GM03348 (cell line): ENCODE results near the gene BEGAIN.

ENCODE experiments used
- DNase-seq: peaks from one replicate; pipeline ENCODE4 v3.0.0; 2012; ENCODE audit warnings: low spot score

The BEGAIN gene, protein sequence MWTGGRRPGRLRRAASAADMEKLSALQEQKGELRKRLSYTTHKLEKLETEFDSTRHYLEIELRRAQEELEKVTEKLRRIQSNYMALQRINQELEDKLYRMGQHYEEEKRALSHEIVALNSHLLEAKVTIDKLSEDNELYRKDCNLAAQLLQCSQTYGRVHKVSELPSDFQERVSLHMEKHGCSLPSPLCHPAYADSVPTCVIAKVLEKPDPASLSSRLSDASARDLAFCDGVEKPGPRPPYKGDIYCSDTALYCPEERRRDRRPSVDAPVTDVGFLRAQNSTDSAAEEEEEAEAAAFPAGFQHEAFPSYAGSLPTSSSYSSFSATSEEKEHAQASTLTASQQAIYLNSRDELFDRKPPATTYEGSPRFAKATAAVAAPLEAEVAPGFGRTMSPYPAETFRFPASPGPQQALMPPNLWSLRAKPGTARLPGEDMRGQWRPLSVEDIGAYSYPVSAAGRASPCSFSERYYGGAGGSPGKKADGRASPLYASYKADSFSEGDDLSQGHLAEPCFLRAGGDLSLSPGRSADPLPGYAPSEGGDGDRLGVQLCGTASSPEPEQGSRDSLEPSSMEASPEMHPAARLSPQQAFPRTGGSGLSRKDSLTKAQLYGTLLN

DNA sequence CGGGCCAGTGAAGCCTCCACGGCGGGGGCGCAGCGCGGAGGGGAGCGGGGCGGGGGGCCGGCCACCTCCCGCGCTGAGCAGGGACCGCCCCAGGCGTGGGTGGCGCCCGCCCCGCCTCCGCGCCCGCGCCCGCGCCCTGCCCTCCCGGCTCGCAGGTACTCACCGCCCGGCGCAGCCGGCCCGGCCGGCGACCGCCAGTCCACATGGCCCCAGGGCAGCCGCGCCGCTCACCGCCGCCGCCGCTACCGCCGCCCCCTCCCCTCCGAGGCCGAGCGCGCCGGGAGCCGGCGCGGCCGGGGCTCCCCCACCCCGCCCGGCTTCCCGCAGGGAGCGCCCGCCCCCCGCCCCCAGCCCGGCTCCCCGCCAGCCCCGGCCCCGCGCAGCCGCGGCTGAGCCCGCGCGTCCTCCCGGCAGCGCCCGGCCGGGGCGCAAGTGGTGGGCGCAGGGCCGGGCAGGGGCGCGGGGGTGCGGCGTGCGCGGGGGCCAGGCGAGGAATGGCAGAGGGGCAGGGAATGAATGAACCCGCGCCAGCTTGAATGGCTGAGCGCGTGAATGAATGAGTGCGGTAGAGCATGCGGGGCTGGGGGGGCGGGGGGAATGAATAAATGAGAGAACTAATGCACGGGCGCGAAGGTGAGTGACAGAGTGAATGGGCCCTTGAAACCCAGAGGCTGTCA, at the start of gene BEGAIN:
BEGAIN (minus strand) TSS at position 332 of the 677 bp plus-strand sequence; CDS start at position 205, 127 bp downstream.
- DNase-seq = peak; percentile 41

DNA sequence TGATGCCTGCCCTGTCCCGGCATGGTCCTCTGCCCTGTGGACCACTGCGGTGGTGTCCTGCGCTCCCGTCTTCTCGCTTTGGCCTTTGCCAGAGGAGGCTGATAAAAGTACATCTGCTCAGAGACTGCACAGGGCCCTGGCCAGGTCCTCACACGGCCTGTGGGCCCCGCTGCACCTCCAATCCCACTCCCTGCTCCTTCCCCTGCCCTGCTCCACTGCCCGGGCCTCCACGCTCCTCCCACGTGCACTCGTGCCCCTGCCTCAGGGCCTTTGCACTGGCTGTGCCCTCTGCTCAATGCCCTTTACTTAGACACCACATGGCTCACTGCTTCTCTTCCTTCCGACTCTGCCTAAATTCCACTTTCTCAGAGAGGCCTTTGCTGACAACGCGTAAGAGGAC, 49.3 kb upstream of the BEGAIN start:
- DNase-seq = no peak

DNA sequence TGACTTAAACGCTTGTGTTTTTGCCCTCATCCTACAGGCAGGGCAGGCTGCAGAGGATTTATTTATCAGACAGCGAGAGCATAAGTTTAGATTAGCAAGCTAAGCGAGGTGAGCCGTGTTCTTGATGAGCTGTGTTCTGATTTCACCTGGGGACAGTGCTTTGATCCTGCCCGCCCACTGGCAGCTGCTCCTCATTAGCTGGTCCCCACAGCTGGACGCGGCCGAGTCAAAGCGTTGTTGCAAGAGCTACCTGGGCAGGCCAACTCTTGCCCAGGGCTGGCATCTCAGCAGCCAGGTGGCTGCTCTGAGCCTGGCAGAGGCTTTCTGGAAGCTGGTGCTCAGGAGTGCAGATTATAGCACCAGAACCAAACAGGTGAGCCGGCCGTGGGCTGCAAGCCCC, 46.8 kb upstream of the BEGAIN start:
- no peak for DNase-seq

DNA sequence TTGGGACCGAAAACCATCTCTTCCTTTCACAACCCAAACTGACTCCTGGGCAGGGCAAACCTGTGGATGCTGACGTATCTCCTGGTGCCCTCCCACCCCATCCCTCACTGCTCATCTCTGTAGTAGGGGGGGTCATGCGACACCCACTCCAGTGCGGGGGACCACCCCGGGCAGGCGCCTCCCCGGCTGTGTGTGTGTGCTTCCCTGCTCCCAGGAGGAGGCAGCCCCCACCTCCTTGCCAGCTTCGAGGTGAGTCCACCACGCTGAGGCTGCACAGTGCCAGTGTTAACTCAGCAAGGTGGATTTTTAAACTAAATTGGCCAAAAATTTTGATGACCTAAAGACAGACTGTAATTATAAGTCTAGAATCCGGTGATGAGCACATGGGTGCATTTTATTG, 46.2 kb upstream of the BEGAIN start:
- DNase-seq = no peak

DNA sequence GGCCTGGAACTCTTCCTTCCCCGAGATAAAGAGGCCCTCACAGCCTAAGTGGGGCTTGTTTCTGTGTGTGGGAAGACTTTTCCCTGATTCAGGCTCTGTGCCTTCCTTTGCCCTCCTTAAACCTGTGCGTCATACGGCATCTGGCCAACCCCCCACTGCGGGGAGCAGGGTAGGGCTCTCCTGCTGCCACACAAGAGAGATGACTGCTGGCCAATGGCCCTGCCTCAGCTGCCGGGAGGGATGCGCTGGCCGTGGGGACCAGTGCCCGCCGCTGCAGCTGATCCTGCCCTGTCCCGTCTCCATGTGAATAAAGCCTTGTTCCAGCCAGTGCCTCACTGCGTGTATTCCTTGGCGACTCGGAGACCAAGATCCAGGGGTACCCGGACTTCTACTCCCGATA, 42.5 kb upstream of the BEGAIN start:
- no peak for DNase-seq

DNA sequence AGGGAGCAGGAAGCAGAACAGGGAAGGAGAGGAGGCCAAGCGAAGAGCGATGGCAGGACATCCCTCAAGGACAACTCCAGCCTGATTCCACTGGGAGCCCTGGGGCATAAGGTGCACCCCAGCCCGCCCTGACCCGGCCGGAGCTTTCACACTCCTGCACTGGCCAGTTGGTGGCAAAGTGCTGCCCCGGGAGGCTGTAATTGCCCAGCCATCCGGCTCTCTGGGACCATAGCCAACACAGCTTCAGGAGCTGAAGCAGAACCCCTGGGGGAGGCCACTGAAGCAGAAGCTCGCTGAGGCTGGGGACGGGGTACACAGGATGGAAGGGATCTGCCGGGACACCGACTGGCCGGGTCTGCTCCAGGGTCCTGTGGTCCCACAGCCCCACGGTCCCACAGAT, 41.9 kb upstream of the BEGAIN start:
- DNase-seq = no peak

DNA sequence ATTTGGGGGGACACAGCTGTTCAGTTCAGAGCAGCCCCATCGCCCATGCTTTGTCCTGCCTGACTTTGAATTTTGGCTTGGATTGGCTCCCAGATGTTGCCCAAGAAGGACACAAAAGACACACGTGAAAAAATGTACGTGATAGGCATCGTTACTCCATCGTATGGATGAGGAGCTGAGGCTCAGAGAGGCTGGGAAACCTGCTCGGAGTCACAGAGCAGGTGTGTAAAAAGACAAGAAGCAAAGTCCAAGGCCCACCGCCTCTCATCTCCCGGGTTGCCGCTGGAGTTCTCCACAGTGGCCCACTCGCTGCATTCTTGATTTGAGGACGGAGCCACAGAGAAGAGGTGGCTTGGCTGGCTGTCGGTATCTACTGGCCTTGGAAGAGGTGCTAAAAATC, 41.0 kb upstream of the BEGAIN start:
- no peak for DNase-seq

DNA sequence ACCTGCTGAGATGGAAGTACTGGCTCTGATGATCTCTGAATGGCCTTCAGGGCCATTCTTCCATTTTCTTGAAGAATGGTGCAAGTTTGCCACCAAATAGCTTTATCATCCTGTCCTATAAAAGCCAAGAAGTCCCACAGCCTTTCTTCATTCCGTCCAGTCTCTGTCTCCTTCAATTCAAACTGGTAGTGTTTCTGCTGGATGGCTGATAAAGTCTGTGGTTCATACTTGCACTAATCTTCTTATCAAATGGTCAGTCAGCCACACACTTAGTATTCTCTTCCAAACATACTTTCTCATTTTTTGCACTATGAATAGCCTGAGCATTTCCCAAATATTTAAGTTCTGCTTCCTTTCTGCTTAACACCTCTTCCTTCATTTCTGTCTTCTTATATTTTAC, 39.4 kb upstream of the BEGAIN start:
- no peak for DNase-seq

DNA sequence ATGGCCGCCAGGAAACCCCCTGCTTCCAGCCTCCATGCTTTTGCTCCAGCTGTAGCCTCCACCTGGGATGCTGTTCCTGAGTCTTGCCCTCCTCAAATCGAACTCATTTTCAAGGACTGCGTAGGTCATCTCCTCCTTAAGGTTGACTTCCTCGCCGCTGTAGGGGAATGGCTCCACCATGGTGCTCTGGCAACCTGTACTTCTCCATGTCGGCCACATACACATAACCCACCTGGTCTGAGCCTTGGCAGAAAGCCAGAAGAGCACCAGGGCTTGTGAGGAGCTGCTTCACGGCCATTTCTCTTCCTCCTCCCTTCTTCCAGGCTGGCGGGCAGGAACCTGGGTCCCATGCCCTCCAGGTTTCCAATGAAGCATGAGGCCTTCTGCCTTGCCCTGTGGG, 36.7 kb upstream of the BEGAIN start:
- no peak for DNase-seq

DNA sequence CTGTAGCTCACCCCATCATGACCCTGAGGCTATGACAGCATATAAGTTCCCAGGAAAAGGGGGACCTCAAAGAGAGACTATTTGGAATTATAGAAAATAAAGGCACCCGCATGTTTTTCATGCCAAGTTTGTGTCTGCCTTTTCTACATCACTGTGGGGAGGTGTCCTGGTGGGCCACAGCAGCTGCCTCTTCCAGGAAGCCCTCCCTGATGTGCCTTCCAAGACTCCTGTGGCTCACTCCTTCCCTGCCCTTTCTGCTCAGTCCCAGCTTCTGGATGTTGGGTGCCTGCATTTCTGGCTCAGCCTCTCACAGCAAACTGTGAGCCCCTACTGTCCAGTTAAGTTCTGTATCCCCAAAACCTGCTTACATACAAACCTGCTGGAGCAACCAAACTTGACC, 36.3 kb upstream of the BEGAIN start:
- no peak for DNase-seq

DNA sequence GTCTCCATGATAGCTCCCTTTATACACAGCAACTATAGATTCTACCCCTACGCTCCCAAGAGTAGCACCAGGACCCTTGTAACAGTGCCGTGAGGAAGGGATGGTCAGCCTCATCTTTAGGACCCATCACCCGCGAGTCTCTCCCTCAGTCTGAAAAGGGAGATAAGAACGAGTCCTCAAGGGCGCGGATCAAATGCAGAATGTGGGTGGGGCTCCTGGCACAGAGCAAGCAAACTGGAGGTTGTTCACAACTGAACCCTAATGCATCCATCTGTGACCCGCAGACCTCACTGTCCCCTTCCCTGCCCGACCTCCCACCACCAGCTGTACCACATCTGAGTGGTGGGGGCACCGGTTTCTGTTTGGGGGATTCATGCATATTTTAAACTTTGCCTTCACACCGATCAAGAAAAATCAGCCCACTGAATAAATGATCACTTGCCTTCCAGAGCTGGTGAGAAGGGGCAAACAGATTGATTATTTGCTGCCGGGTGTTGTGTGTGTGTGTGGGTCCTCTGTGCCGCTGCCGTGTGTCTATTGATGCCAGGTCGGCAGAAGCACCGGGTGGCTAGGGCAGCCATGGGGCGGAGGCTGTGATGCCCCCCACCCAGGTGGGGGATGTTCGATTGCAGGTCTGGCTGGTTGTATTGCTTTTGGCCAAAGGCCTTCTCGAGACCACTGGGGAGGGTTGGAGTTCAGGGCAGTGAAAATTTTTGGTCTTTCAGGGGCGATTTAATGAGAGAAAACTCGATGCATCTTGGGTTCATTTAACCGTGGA, 35.7 kb upstream of the BEGAIN start:
- no peak for DNase-seq

DNA sequence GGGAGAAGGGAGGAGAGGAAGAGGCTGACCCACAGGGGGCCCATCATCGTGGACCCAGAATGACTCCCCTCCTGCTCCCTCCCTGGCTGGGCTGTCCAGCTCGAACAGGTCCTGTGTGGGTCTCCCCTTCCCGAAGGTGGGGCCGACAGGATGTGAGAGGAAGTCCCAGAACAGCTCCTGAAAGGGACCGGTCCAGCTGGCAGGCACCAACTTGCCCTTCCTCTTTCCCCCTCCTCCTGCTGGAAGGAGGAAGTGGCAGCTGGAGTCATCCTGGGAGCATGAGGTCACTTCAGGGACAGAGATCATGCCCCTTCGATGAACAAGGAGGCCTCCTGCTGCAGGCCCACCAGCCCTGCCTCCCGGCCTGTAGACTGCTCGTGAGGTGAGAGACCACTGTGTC, 35.0 kb upstream of the BEGAIN start:
- DNase-seq = no peak

DNA sequence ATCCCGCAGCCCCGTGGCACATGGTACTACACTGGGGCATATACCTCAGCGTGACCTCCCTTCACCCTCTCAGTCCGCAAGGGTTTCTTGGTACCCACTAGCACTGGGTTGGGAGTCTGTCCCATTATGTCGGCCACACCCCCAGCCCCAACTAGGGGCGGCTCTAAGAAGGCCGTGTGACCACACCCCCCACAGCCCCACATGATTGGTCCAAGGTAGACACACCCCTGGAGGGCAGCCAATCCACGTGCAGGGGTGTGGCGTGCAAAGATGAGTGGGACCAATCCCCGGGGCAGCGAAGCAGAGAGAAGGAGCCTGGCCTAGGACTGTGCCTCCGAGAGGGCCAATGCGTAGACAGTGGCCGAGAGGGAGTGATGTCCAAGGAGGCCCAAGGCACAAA, 34.6 kb upstream of the BEGAIN start:
- no peak for DNase-seq

DNA sequence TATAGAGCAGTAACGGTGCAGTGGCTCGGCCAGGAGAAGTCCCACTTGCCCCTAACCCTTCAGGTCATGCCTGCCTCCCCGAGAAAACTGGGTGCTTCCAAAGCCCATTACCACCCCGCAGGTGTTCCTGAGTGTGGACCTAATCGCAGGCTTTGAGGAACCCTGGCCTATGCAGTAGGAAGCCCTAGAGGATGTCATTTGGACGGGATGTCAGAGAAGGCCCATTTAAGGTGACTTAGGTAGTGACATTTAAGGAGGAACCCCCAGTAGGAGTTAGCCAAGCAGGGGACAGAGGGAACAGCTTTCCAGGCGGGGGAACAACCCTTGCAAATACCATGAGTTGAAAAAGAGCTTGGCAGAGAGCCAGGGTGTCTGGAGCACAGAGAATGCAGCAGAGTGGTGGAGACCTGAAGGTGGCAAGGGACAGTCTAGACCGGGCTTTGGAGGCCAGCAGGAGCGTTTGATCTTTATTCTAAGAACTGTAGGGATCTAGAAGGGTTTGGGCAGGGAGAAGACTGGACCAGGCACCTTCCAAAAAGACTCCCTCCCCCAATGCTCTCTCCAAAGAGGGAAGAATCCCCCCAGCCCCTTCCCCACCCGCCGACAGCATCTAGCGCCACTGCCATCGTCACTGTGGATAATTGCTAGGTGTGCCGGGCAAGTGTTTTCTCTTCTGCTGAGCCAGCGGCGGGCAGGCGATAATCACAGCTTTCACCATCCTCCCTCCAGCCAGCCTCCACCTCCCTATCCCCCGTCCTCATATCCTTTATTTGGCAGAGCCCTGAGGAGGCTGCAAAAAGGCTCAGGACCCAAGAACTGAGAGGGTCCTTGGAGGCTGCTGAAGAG, 33.3 kb upstream of the BEGAIN start:
- no peak for DNase-seq

DNA sequence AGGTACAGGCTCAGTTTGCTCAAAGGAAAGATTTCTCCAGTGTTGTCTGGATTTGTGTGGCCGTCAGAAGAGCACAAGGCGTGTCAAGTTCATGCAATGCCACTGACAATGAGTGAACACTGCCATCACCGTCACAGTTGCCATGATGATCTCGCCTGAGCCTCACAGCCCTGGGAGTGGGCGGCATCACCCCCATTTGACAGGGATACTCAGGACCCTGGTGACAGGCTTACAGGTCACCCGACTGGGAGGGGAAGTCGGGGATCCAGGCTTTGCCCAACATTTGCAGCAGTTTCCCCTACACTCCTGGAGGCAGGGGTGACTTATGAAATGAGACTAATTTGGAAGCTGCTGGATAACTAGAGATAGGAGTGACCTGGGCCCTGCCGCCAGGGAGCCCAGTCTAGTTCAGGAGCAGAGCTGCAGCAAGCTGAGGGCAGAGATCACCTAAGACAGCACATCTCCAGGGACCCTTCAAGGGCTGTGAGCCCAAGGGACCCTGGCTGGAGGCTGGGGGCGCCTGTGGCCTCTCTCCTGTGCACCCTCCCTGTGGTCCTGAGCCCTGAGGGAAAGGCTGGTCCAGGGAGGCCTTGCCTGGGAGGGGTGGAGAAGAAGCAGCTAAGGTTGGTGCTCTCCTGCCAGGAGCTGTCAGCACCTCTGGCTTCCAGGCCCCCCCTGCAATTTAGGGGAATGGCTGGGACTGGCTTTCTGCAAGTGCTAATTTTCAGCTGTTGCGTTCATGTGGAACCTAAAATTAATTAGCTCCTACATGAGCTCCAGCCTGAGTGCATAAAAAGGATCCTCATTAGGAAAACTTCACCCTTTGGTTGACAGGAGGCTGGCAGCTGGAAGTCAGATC, 32.4 kb upstream of the BEGAIN start:
- no peak for DNase-seq

DNA sequence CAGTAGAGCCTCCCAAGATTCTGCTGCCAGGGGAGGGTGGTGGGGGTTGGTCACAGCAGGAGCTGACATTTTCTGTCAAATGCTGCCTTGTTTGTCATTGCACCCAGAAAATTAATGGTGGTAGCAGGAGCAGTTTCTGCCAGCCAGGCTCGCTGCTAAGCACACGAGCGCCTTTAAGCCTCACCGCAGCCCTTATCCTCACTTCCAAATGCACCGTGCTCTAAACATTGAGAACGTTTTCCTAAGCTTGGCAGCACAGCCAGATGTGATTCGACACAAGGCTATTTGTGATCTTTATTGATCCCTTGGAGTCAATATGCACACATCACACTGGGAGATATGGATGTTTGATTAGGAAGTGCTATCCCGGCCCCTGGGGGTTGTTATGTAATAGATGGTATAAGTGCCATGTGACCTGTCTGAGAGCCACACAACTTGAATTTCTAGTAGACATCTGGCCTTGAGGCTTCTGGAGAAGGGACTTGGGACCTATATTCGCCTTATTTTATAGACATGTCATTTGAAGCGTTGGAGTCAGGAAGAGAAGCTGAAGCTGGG, 31.6 kb upstream of the BEGAIN start:
- DNase-seq = no peak

DNA sequence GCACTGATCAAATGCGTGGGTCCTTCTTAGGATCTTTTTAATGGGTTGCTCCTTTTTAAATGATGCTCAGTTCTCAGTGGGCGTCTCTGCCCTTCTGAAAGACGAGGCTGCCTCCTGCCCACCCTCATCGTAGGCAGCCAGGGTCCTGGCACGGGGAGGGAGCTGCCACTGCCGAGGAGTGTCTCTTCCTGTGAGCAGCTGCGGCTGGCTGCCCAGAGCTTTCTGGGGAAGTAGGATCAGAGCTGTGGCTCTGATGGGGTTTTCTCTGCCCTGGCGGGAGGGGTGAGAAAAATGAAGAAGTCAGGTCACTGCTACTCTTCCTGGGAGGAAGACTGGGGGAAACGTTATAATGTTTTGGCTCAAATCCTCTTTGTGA, 31.1 kb upstream of the BEGAIN start:
- DNase-seq = no peak

DNA sequence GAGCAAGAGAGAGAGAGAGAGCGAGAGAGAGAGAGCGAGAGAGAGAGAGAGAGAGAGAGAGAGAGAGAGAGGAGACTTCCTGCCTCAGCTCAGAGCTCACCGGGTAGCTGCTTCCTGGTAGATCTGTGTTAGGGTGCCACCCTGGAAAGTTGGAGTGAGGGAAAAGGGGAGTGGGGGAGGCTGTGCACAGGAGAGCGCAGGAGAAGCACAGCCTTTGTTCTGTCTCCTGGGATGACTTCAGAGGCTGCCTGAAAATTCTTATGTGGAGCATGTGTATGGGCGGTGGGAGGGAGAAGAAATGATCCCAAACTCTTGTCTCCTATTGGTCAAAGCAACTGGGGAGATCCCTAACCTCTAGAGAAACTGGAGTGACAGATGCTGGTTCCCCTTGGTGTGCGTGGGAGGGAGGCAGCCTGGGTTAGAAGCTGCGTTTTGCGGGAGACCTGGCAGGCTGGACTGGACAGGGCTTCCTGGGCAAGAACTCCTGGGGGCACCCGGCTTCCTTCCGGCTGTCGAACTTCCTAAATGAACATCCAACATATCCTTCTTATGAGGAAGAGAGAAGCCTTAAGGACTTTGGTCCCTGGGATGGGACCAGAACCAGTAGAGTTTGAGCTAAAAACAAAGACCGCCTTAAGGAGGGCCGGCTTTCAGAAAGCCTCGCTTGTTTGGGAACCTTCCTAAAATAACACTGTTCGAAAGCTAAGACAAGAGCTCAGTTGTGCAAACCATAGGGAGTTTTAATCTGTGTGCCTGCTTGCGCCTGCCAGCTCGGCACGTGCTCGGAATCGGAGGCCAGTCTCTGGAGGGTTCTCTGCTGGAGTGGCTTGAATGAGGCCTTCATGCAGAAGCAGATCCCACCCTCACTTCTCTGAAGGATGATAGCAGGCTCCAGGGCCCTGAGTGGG, 30.4 kb upstream of the BEGAIN start:
- DNase-seq = no peak

DNA sequence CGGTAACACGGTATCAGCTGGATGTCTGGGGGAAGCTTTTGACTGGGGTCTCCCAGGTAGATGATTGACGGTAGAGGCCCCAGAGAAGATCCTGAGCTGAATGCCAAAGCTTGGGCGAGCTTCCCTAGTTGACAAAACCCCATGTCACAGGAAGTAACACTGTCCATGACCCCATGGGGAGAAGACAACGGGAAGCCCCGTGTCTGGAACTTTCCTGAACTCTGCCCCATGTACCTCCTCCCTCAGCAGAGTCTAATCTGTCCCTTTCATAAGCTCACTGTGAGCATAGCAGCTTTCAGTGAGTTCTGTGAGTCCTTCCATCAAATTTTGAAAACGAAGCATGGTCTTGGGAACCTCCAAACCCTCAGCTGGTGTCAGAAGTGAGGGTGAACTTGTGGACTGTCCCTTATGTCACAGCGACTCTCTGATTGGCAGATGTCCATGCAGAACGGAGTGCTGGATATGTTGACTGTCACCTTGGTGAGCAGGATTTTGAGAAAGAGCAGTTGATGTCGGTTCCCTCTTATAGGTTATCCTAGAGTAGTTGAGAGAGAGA, 29.7 kb upstream of the BEGAIN start:
- DNase-seq = no peak
